HFFc6 (cell line): ENCODE data around the gene ALDH16A1. TPM values are rescaled to one million over a fixed set of nuclear protein-coding genes. Genes with fewer than 3 reads are reported as not detected.

ENCODE experiments used
- DNase-seq: peaks from one replicate; pipeline ENCODE4 v3.0.0-alpha.2; 2018
- H3K27ac Mint-ChIP-seq: 2 replicates; pipeline ENCODE4 v1.8.0; 2020; ENCODE audit warnings: mild to moderate bottlenecking, mixed read lengths
- H3K27me3 Mint-ChIP-seq: 2 replicates; pipeline ENCODE4 v1.8.0; 2021; ENCODE audit warnings: mild to moderate bottlenecking, moderate library complexity, mixed read lengths; ENCODE audit not compliant: insufficient read depth
- H3K36me3 Mint-ChIP-seq: 2 replicates; pipeline ENCODE4 v1.8.0; 2021; ENCODE audit warnings: low read depth, mixed read lengths
- H3K4me1 Mint-ChIP-seq: 2 replicates; pipeline ENCODE4 v1.8.0; 2020; ENCODE audit warnings: low read depth, mixed read lengths
- H3K4me3 Mint-ChIP-seq: 2 replicates; pipeline ENCODE4 v1.8.0; 2020; ENCODE audit warnings: mild to moderate bottlenecking, moderate library complexity, mixed read lengths
- H3K9me3 Mint-ChIP-seq: 2 replicates; pipeline ENCODE4 v1.8.0; 2020; ENCODE audit warnings: mild to moderate bottlenecking, mixed read lengths
- CTCF ChIP-seq: fragments of 200-600 bp; sonication (generic); IDR thresholded peaks from 2 replicates; pipeline ENCODE4 v1.5.0; 2021; ENCODE audit warnings: antibody characterized with exemption, mild to moderate bottlenecking
- total RNA-seq, 6 experiments: library from RNA; stranded (reverse); fragmentation: NEBNext Ultra II Directional; extraction: Animal tissue kit (Norgen Biotek cat#: 25700); gene quantifications; 2 replicates in 1 of 6; 3 replicates in 5 of 6; pipeline ENCODE4 v1.2.3, GENCODE V29; 2021

The ALDH16A1 gene
- total RNA-seq, 6 experiments from 2014 or later = 13.9 to 23.0 (median 19.8) TPM

GRCh38 chr19:49487277-49488045, 34.4 kb downstream of the ALDH16A1 start, which contains the start of gene RPL13A:
Gene RPL13A (plus strand): TSS chr19:49487608. CDS start chr19:49487630, 22 bp downstream.
- H3K27me3 Mint-ChIP-seq = peaks cover 24% of the 10 kb centered on the region
- TF ChIP-seq CTCF = no peak
- peaks cover 18% of the 10 kb centered on the region for H3K9me3 Mint-ChIP-seq
- DNase-seq = peak; percentile 99
- peak within 1 kb of the TSS; percentile 98 for H3K27ac Mint-ChIP-seq
- H3K4me1 Mint-ChIP-seq = peaks cover 10% of the 10 kb centered on the region; the same call in 1 of the 2 replicates
- H3K4me3 Mint-ChIP-seq = peak within 1 kb of the TSS; percentile 98
- peaks cover 40% of the 10 kb centered on the region for H3K36me3 Mint-ChIP-seq

- H3K27me3 Mint-ChIP-seq = peaks cover 32% of the 10 kb centered on the region
- no peak for DNase-seq
- H3K27ac Mint-ChIP-seq = peak overlapping the region; percentile 98
- no peak for TF ChIP-seq CTCF
- peaks cover 48% of the 10 kb centered on the region for H3K36me3 Mint-ChIP-seq
- H3K9me3 Mint-ChIP-seq = peaks cover 23% of the 10 kb centered on the region
- peak overlapping the region; percentile 98 for H3K4me3 Mint-ChIP-seq
- H3K4me1 Mint-ChIP-seq = peaks cover 10% of the 10 kb centered on the region; the same call in 1 of the 2 replicates
These were observed 35.2 kb downstream of the ALDH16A1 start for GRCh38 chr19:49488046-49488862.

- no peak for TF ChIP-seq CTCF
- H3K9me3 Mint-ChIP-seq = peaks cover 26% of the 10 kb centered on the region
- peaks cover 10% of the 10 kb centered on the region; the same call in 1 of the 2 replicates for H3K4me1 Mint-ChIP-seq
- peaks cover 38% of the 10 kb centered on the region for H3K27me3 Mint-ChIP-seq
- H3K4me3 Mint-ChIP-seq = peak overlapping the region; percentile 98
- H3K27ac Mint-ChIP-seq = peak overlapping the region; percentile 98
- peaks cover 49% of the 10 kb centered on the region for H3K36me3 Mint-ChIP-seq
- DNase-seq = no peak
These were observed 36.0 kb downstream of the ALDH16A1 start for GRCh38 chr19:49488863-49489537.

GRCh38 chr19:49489601-49490167, 36.7 kb downstream of the ALDH16A1 start:
- peaks cover 49% of the 10 kb centered on the region for H3K36me3 Mint-ChIP-seq
- peaks cover 27% of the 10 kb centered on the region for H3K9me3 Mint-ChIP-seq
- H3K4me3 Mint-ChIP-seq = peak overlapping the region; percentile 98
- no peak for TF ChIP-seq CTCF
- H3K4me1 Mint-ChIP-seq = peaks cover 10% of the 10 kb centered on the region; the same call in 1 of the 2 replicates
- DNase-seq = no peak
- H3K27me3 Mint-ChIP-seq = peaks cover 44% of the 10 kb centered on the region
- peak overlapping the region; percentile 98 for H3K27ac Mint-ChIP-seq
